Lower leg skin (tissue), 3 donors: ENCODE data around the gene SPINK8.

Source experiments
- POLR2A ChIP-seq, 2 donors: fragments of 450-650 bp; IDR thresholded peaks; one replicate each; pipeline ENCODE4 v1.6.1; 2016 to 2017; ENCODE audit warnings: antibody characterized with exemption in 2 of 2, mild to moderate bottlenecking in 1 of 2, moderate library complexity in 1 of 2
- TF ChIP-seq, protein P1 (sequence below), 3 donors: fragments of 450-650 bp; IDR thresholded peaks; one replicate each; pipeline ENCODE4 v1.5.1; 2016; ENCODE audit warnings: antibody characterized with exemption in 3 of 3, mild to moderate bottlenecking in 3 of 3, moderate library complexity in 2 of 3

GRCh38 chr3:48289659-48290058, 43.8 kb downstream of the SPINK8 start:
- TF ChIP-seq, protein P1, sequence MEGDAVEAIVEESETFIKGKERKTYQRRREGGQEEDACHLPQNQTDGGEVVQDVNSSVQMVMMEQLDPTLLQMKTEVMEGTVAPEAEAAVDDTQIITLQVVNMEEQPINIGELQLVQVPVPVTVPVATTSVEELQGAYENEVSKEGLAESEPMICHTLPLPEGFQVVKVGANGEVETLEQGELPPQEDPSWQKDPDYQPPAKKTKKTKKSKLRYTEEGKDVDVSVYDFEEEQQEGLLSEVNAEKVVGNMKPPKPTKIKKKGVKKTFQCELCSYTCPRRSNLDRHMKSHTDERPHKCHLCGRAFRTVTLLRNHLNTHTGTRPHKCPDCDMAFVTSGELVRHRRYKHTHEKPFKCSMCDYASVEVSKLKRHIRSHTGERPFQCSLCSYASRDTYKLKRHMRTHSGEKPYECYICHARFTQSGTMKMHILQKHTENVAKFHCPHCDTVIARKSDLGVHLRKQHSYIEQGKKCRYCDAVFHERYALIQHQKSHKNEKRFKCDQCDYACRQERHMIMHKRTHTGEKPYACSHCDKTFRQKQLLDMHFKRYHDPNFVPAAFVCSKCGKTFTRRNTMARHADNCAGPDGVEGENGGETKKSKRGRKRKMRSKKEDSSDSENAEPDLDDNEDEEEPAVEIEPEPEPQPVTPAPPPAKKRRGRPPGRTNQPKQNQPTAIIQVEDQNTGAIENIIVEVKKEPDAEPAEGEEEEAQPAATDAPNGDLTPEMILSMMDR (IDR thresholded peaks at IDR 0.05): no peak
- no peak for TF ChIP-seq POLR2A (IDR thresholded peaks at IDR 0.05)
